Natural killer cell treated with Interleukin-12 subunit alpha and Interleukin-12 subunit beta and Interleukin-15 and Interleukin-18, amount 100 ng/mL, for 72 hours (primary cell): ENCODE measurements around the gene PRKAR2B. TPM values are rescaled to one million over a fixed set of nuclear protein-coding genes. Genes with fewer than 3 reads are reported as not detected.
"Not testable (repeated sequence)": the region's sequence is repeated elsewhere in the genome, so short reads cannot be mapped to it uniquely, and the experiment has no call there.

Source experiments
- ATAC-seq, 2 donors: fragments of 150-1000 bp; cut with Tn5 transposase in 1 of 2; sonication (Bioruptor Pico), chemical (Tn5 transposase) in 1 of 2; 2 replicates each; pipeline ENCODE4 v1.10.0; 2021
- DNase-seq: peaks from one replicate; pipeline ENCODE4 v3.0.0; 2022; ENCODE audit warnings: low spot score
- H3K27ac Mint-ChIP-seq, 2 donors: 1 replicate in 1 of 2; 2 replicates in 1 of 2; pipeline ENCODE4 v1.8.0; 2022; ENCODE audit warnings: mixed read lengths in 2 of 2, mild to moderate bottlenecking in 1 of 2, moderate library complexity in 1 of 2
- H3K27me3 Mint-ChIP-seq, 2 donors: 1 replicate in 1 of 2; 2 replicates in 1 of 2; pipeline ENCODE4 v1.8.0; 2022; ENCODE audit warnings: mixed read lengths in 2 of 2
- H3K36me3 Mint-ChIP-seq: one replicate; pipeline ENCODE4 v1.8.0; 2022; ENCODE audit warnings: mixed read lengths
- H3K4me1 Mint-ChIP-seq, 2 donors: 1 replicate in 1 of 2; 2 replicates in 1 of 2; pipeline ENCODE4 v1.8.0; 2022; ENCODE audit warnings: low read depth in 2 of 2, mixed read lengths in 2 of 2, mild to moderate bottlenecking in 1 of 2
- H3K4me3 Mint-ChIP-seq: one replicate; pipeline ENCODE4 v1.8.0; 2022; ENCODE audit warnings: mixed read lengths
- H3K9me3 Mint-ChIP-seq: 2 replicates; pipeline ENCODE4 v1.8.0; 2022; ENCODE audit warnings: mixed read lengths
- total RNA-seq, 2 donors: library from RNA; stranded (reverse); gene quantifications; one replicate each; pipeline ENCODE4 v1.2.3, GENCODE V29; 2022

Gene PRKAR2B
- total RNA-seq, 2 donors from 2014 or later = 0.57 to 4.7 TPM

DNA sequence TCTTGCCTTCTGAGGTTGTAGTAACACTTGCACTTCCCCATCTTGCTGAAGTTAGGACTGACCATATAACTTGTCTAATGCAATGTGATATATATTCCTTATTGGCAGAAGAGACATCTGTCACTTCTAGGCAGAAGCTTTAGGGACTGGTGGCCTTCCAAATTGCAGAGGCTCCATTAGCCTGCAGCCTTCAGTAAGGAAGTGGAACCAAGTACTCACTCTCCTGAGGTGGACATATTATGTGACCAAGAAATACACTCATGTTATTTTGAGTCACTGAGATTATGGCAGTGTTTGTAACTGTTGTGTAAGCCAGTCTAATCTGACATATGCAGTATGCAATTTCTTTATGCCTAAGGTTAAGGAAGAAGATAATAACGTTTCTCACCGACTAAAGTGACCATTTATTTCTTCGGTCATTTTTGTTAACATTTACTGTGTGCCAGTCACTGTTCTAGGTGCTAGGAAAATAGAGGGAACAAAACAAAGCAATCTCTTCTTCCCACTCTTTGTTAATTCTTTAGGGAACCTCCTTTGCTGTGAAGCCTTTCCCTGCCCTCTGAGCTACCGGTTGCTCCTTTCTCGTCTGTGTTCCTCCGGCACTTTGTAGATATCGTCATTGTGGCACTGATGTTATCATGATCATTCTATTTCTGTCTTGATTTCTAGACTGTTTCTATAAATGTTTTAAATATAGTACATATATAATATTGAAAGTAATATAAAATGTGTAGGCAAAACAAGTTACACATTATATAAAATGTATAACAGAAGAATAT lies 71.4 kb downstream of the PRKAR2B start:
- H3K36me3 Mint-ChIP-seq = no peaks in the 10 kb centered on the region
- no peak for DNase-seq
- no peak for ATAC-seq
- H3K4me3 Mint-ChIP-seq = no peak overlapping the region
- H3K4me1 Mint-ChIP-seq = peaks cover 3% of the 10 kb centered on the region in 2 donors
- no peak overlapping the region for H3K27ac Mint-ChIP-seq
- no peaks in the 10 kb centered on the region for H3K9me3 Mint-ChIP-seq
- H3K27me3 Mint-ChIP-seq = peaks cover 0 to 5% of the 10 kb centered on the region in 2 donors

DNA sequence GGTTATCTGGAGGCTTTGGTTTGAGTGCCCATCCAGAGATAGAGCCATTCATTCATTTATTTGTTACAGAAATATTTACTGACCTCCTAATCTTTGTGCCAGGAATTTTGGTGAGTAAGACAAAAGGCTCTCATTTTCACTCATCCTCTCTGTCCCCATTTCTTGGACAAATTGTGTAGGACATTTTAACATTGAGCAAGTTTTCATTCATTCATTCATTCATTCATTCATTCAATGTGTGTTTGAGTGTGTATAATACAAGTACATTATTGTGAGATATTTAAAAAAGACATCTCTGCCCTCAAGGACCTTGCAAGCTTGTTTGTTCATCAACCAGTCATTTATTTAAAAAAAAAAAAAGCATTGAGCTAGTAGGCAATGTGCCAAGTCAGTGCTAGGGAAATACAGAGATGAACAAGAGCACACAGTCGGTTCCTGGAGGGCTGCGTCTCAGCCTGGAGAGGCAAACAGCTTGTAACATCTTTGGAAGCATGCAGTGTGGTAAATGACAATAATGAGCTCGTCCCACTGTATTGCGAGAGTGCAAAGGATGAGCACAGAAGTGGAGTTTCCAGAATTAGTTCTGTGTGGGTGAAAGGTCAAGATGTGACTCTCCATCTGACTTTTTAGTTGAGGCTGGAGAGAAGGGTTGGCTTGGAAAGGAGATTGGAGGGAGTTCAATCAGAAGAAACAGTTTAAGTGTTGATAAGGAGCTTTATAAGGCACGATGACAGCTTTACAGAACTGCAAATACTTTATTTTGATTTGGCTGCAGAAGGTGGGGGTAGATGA lies 73.8 kb downstream of the PRKAR2B start:
- no peak for ATAC-seq
- Mint-ChIP-seq H3K4me1 (peaks cover 3% of the 10 kb centered on the region in 2 donors), H3K27ac (no peak overlapping the region)

GRCh38 chr7:107119376-107120105 lies 75.0 kb downstream of the PRKAR2B start:
- Mint-ChIP-seq H3K36me3 (no peaks in the 10 kb centered on the region), H3K4me1 (peaks cover 3% of the 10 kb centered on the region in 2 donors), H3K9me3 (no peaks in the 10 kb centered on the region), H3K27me3 (peaks cover 0 to 5% of the 10 kb centered on the region in 2 donors), H3K27ac (no peak overlapping the region), H3K4me3 (no peak overlapping the region)
- DNase-seq = no peak
- no peak for ATAC-seq

More for the DNA sequence above, 73.8 kb downstream of the PRKAR2B start:
- H3K4me3 Mint-ChIP-seq = no peak overlapping the region
- no peak for DNase-seq
- peaks cover 0 to 5% of the 10 kb centered on the region in 2 donors for H3K27me3 Mint-ChIP-seq
- H3K36me3 Mint-ChIP-seq = no peaks in the 10 kb centered on the region
- H3K9me3 Mint-ChIP-seq = no peaks in the 10 kb centered on the region

DNA sequence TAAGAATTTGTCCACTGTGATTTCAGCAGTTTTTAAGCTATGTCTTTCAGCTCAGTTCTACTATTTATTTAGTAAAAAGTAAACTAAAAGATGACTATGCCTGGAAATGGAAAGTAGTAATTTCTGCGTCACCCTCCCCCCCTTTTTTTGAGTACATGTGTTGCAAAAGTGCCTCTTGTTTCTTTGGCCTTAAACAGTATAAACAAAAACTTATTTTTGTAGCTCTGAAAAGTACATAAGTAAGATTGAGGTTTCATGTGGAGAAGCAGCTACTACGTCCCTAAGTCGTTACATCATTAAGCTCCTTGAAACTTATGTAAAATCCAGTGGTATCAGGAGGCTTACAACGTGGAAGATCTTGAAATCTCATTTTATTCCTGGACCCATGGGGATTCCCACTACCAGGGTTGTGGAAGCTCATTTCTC lies 78.0 kb downstream of the PRKAR2B start:
- no peak overlapping the region for H3K27ac Mint-ChIP-seq
- H3K4me1 Mint-ChIP-seq = peaks cover 15 to 20% of the 10 kb centered on the region in 2 donors
- DNase-seq (no peak), ATAC-seq (no peak)
- peaks cover 0 to 5% of the 10 kb centered on the region in 2 donors for H3K27me3 Mint-ChIP-seq
- no peaks in the 10 kb centered on the region for H3K9me3 Mint-ChIP-seq
- no peaks in the 10 kb centered on the region for H3K36me3 Mint-ChIP-seq
- H3K4me3 Mint-ChIP-seq = no peak overlapping the region

- peaks cover 0 to 4% of the 10 kb centered on the region in 2 donors for H3K27me3 Mint-ChIP-seq
- ATAC-seq = no peak
- no peaks in the 10 kb centered on the region for H3K36me3 Mint-ChIP-seq
Measured at GRCh38 chr7:107123392-107123791, 78.9 kb downstream of the PRKAR2B start.

DNA sequence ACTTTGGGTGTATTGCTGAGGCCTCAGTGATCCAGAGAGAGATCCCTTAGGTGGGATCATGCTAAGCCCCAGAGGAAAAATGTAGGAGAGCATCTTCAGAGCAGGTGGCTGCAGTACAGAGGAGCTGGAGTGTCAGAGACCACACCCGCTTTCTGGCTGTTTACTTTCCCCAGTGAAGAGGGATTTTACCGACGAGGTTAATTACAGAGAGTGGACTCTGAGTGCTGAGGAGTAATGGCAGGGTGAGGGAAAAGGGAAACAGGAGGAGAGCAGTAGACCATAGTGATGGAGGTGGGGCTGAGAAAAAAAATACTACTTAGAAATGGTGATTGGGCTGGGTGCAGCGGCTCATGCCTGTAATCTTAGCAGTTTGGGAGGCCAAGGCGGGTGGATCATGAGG lies 81.0 kb downstream of the PRKAR2B start:
- Mint-ChIP-seq H3K27me3 (no peaks in the 10 kb centered on the region), H3K27ac (peak overlapping the region; percentile 57 to 62), H3K4me1 (peaks cover 13 to 16% of the 10 kb centered on the region in 2 donors), H3K4me3 (peak overlapping the region; percentile 89), H3K36me3 (no peaks in the 10 kb centered on the region), H3K9me3 (no peaks in the 10 kb centered on the region)
- ATAC-seq (no peak), DNase-seq (no peak)

More at GRCh38 chr7:107123392-107123791, 78.9 kb downstream of the PRKAR2B start:
- no peaks in the 10 kb centered on the region for H3K9me3 Mint-ChIP-seq
- no peak overlapping the region for H3K4me3 Mint-ChIP-seq
- no peak overlapping the region for H3K27ac Mint-ChIP-seq
- no peak for DNase-seq
- peaks cover 15 to 20% of the 10 kb centered on the region in 2 donors for H3K4me1 Mint-ChIP-seq

DNA sequence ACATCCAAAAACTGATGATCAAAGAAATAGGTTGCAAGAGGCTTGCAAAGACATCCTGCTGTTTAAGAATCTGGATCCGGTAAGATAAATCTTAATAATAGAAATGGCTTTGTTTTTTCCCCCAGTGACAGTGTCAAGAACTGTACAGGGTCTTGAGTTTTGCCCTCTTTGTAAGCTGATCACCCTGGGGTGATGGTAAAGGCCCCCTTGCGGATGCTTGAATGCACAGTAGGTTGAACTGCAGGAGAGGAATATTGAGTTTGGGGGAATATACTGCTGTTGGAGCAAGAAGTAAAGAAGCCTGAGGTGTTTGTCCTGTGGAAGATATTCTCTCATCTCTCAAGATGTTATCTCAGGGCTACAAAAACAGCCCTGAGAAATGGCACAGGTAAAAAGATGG lies 83.7 kb downstream of the PRKAR2B start:
- Mint-ChIP-seq H3K9me3 (no peaks in the 10 kb centered on the region), H3K4me1 (peaks cover 13 to 16% of the 10 kb centered on the region in 2 donors), H3K4me3 (no peak overlapping the region), H3K36me3 (no peaks in the 10 kb centered on the region), H3K27me3 (no peaks in the 10 kb centered on the region), H3K27ac (peak overlapping the region in 1 of 2 donors; percentile 30)
- ATAC-seq (no peak), DNase-seq (no peak)

- Mint-ChIP-seq H3K27ac (no peak overlapping the region), H3K4me1 (peaks cover 13 to 16% of the 10 kb centered on the region in 2 donors), H3K36me3 (no peaks in the 10 kb centered on the region), H3K9me3 (no peaks in the 10 kb centered on the region), H3K4me3 (no peak overlapping the region), H3K27me3 (no peaks in the 10 kb centered on the region)
- DNase-seq (no peak), ATAC-seq (no peak)
Measured at GRCh38 chr7:107128748-107129147, 84.2 kb downstream of the PRKAR2B start.

DNA sequence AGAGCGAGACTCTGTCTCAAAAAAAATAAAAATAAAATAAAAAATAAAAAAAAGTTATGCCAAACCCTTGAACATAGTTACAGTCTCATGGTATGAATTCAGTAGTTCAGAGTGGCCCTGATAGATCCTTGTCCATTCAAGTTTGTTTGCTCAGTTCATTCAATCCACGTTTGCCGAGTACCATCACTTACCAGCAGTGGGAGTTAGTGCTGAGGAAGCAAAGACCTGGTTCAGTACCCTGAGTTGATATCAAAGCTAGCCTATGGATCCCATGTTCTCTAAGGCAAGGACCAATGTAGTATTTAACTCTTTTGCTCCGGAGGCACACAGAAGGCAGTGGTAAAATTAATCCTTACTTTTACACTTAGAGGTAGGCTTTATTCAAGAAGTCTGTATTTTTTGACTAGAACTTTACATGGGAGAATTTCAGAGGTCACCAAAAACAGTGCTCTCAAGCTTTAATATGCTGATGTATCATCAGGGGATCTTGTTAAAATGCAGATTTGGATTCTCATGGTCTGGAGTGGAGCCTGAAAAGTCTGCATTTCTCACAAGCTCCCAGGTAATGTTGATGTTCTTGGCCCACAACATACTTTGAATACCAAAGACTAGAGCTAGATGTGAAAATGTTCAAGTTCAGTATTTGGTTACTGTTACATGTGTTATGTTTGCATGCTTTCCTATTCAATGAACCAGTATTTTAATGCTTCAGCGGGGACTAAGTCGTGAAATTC lies 86.1 kb downstream of the PRKAR2B start:
- H3K4me1 Mint-ChIP-seq = peaks cover 6 to 10% of the 10 kb centered on the region in 2 donors
- ATAC-seq = no peak
- H3K9me3 Mint-ChIP-seq = no peaks in the 10 kb centered on the region
- H3K4me3 Mint-ChIP-seq = no peak overlapping the region
- no peak for DNase-seq
- H3K27me3 Mint-ChIP-seq = peaks cover 4 to 6% of the 10 kb centered on the region in 2 donors
- no peak overlapping the region for H3K27ac Mint-ChIP-seq
- H3K36me3 Mint-ChIP-seq = no peaks in the 10 kb centered on the region

DNA sequence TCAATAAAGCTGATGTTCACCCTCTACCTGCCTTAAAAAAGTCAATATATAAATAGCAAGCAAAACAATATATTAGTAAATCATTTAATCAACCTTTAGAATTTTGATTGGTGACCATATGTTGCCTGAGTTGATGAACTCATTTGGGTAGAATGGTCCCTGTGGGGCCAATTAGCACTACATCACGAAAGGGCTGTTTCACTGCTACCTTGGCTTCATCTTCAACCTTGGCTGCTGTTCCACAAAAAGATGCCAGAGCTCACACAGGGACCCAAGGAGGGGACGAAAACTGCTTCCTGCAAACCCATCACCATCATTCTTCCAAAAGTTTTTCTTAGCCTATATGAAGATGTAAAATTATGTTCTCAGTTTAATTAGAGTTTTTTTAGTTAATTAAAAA lies 88.9 kb downstream of the PRKAR2B start:
- Mint-ChIP-seq H3K27ac (no peak overlapping the region), H3K4me1 (no peaks in the 10 kb centered on the region), H3K36me3 (no peaks in the 10 kb centered on the region), H3K27me3 (peaks cover 5 to 6% of the 10 kb centered on the region in 2 donors), H3K9me3 (no peaks in the 10 kb centered on the region), H3K4me3 (no peak overlapping the region)
- ATAC-seq (no peak), DNase-seq (no peak)

DNA sequence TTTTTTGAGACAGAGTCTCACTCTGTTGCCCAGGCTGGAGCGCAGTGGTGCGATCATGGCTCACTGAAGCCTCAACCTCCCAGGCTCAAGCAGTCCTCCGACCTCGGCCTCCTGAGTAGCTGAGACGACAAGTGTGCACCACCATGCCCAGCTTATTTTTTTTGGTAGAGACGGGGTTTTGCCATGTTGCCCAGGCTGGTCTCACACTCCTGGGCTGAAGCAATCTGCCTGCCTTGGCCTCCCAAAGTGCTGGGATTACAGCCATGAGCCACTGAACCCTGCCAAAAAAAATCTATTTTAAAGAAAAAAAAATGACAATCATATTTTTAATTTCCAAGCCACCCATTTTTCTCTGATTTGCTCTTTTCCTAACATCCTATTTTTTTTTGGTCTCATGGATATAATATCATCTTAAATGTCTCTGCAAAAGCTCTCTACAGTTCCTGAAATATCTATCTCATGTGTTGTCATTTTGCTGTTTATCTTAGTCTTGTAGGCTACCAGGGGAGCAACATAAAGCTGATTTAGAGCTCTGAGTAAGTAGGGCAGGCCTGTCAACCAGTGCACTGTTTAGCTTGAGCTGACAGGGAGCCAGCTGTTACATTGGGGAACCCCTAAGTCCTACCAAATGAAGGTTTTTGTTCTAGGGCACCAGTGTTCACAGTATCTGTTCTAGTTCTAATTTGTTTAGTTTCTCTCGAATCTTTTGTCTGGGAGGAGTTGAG lies 94.4 kb downstream of the PRKAR2B start:
- Mint-ChIP-seq H3K4me3 (no peak overlapping the region), H3K27me3 (peaks cover 5 to 6% of the 10 kb centered on the region in 2 donors), H3K9me3 (no peaks in the 10 kb centered on the region), H3K27ac (no peak overlapping the region), H3K4me1 (no peaks in the 10 kb centered on the region), H3K36me3 (no peaks in the 10 kb centered on the region)
- ATAC-seq (no peak), DNase-seq (no peak)

DNA sequence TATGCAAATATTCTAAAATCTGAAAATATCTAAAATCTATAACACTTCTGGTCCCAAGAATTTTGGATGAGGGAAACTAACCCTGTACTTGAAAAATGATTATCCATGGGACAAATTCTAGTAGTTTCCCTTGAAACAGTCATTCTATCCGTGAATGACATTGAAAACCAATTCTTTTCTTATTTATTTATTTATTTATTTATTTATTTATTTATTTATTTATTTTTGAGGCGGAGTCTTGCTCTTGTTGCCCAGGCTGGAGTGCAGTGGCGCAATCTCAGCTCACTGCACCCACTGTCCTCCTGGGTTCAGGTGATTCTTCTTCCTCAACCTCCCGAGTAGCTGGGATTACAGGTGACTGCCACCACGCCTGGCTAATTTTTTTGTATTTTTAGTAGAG lies 99.4 kb downstream of the PRKAR2B start:
- not testable (repeated sequence) for H3K4me1 Mint-ChIP-seq, H3K27me3 Mint-ChIP-seq, DNase-seq, ATAC-seq, H3K9me3 Mint-ChIP-seq, H3K36me3 Mint-ChIP-seq, H3K27ac Mint-ChIP-seq, H3K4me3 Mint-ChIP-seq
